Stimulated activated CD4-positive, alpha-beta T cell treated with anti-CD3 and anti-CD28 coated beads, Interleukin-15, amount 100 ng/mL, for 1 hour (primary cell): ENCODE measurements around the gene PHF8.

Source experiments
- DNase-seq, 2 donors: peaks; one replicate each; pipeline ENCODE4 v3.0.0-alpha.2; 2020; ENCODE audit warnings: low read depth in 1 of 2, low spot score in 1 of 2

PHF8 gene

DNA sequence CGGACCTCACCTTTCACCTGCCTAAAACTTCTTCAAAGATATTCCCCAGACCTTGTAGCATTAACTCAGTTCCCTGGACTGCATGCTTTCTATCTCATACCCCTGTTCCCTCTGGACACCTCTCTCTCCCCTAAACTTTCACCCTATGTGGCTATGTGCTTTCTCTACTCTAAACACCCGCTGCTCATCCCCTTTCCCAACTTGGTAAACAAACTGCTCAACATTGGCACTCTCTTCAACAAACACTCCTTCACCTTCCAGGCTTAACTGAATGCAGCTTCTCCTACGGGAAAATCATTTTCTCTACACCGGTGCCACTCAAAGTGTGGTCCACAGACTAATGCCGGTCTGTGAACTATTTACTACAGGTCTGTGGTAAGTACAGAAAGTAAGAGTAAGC is 19.9 kb downstream of the PHF8 start:
- DNase-seq = no peak

DNA sequence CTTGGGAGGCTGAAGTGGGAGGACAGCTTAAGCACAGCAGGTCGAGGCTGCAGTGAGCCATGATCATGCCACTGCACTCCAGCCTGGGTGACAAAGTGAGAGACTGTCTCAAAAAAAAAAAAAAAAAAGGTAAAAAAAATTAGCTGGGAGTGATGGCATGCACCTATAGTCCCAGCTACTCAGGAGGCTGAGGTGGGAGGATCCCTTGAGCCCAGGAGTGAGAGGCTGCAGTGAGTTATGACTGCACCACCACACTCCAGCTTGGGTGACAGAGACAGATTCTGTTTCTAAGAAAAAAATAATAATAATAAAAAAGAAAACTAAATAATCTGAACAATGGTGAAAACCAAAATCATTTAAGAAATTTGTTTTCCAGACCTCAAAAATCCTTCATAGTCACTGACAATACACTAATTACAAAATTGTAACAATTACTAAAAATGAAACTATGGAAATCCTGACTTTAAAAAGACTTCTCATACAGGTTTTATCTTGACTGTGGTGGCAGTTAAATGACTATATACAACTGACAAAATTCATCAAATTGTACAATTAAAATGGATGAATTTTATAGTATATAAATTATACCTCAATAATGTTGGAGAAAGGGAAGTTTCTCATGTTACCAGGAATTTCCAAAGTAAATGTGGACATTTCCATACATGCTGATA is 31.3 kb downstream of the PHF8 start:
- no peak for DNase-seq

DNA sequence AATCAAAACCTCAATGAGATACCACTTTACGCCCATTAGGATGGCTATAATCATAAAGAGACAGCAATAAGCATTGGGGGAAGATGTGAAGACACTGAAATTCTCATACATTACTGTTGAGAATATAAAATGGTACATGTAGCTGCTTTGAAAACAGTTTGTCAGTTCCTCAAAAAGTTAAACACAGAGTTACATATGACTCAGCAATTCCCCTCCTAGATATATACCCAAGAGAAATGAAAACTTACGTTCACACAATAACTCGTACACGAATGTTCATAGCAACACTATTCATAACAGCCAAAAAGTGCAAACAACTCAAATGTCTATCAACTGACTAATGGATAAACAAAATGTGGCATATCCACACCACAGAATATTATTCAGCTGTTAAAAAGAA is 36.6 kb downstream of the PHF8 start:
- no peak for DNase-seq

- DNase-seq = no peak
These were observed 46.5 kb downstream of the PHF8 start for GRCh38 chrX:53997724-53998123.

DNA sequence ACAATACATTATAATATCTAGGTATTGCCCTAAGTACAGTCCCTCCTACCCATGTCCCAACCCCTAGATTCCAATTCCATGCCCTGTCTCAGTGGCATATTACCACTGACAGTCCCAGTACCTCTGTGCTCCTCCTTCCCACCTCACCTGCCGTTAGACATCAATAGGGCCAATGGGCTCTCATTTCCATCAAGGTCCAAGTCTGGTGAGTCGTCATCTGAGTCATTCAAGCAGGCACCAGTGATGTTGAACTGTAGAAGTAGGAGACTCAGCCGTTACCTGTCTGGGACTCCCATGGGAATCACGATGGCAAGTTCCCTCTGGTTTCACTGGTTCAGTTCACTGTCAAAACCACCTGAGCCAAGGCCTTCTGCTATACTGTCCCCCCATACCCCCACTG is 51.7 kb downstream of the PHF8 start:
- DNase-seq = no peak

DNA sequence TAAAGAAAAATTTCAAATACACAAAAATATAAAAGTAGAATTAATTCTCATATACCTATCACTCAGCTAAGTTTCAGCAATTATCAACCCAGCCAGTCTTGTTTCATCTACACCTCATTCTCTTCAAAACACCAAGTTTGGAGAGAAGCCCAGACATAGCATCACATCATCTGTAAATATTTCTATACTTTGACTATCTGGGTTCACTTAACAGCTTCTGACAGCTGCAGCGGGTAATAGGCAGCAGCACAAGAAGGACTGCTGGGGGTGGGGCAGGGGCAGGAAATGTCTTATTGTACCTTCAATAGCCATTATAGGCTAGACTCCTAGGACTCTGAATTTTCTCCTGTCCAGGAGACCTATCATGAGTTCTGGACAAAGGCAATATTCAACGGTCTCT is 54.1 kb downstream of the PHF8 start:
- no peak for DNase-seq

DNA sequence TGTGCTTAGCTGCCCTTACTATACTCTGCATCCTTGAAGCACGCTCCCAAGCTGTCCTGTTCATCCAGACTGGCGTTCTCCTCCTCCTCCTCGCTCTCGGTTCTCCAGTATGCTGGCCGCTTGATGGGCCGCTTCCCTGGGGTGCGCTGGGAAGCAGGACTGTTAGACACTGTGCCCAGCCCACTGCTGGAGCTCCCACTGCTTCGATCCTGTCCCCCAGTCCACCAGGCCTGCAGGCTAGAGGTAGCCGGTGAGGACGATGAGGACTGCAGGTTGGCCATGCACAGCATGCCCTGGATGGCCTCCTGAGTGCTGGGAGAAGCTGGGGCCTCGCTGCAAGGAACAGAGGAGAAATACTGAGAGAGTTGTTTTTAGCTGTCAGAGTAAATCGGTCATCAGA is 59.4 kb downstream of the PHF8 start:
- no peak for DNase-seq

DNA sequence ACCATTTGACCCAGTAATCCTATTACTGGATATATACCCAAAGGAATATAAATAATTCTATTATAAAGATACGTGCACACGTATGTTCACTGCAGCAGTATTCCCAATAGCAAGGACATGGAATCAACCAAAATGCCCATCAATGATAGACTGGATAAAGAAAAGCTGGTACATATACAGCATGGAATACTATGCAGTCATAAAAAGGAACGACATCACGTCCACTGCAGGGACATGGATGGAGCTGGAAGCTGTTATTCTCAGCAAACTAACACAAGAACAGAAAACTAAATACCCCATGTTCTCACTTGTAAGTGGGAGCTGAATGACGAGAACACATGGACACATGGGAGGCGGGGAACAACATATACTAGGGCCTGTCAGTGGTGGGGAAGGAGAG is 69.7 kb downstream of the PHF8 start:
- no peak for DNase-seq

DNA sequence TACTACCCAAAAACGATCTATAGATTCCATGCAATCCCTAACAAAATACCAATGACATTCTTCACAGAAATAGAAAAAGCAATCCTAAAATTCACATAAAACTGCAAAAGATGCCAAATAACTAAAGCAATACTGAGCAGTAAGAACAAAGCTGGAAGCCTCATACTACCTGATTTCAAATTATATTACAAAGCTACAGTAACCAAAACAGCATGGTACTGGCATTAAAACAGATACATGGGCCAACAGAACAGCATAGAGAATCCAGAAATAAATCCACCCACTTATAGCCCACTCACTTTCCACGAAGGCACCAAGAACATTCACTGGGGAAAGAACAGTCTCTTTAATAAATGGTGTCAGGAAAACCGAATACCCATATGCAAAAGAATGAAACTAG is 74.7 kb downstream of the PHF8 start:
- DNase-seq = no peak

- no peak for DNase-seq
These were observed 94.0 kb downstream of the PHF8 start for GRCh38 chrX:53950130-53950733.

DNA sequence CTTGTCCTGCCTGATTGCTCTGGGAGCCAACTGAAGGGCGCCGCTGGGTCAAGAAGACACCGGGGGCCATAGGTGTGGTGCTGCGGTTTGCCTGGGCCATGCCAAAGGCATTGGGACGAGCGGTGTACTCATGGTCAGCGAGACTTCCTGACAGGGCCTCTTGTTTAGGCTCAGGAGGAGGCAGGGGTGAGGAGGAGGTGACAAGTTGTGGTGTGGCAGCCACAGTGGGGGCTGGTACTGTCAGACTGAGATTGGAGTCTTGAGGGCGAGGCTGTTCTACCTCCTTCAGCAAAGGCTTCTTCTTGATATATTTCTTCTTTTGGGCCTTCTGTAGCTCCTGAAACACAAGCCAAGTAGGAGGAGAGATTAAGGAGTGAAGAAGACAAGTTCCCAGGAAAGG is 104.1 kb downstream of the PHF8 start:
- DNase-seq = no peak

GRCh38 chrX:53939127-53939526 is 105.1 kb downstream of the PHF8 start:
- DNase-seq = no peak

GRCh38 chrX:53930515-53931380 is 113.5 kb downstream of the PHF8 start:
- no peak for DNase-seq

DNA sequence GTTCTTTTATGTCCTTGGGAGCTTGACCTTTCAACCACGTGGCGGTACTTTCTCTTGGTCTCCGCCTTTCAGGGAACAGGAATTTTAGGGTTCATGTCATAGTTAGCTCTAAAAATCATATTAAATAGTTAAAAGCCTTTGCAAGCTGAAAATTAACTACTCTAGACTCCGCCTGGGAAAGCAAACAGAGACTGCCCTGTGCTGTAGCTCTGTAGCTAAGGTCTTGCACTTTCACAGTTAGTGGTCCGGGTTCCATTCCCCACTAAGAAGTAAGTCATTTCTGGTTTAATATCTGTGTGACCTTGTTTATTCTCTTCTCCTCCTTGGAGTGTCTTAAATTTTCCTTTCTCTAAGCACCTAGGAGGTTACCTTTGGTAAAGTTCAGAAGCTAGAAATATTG is 118.2 kb downstream of the PHF8 start:
- no peak for DNase-seq

DNA sequence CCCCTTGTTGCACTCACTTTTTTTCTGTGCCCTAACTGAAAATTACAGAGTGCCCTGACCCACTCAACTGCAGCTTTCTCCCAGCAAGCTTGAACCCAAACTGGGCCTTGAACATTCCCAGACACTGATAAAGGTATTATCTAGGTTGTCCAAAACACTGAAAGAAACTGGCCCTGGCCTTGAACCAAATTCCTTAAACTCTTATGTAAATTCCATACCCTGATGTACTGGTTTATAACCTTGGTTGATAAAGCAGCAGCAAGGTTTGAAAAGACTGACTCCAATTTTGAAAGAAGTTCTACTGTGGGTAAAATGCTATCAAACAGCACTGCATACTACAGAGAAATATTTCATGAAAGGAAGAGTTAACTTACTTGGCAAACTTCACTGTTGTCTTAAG is 125.6 kb downstream of the PHF8 start:
- no peak for DNase-seq

GRCh38 chrX:53900623-53901022 is 143.7 kb downstream of the PHF8 start:
- no peak for DNase-seq

DNA sequence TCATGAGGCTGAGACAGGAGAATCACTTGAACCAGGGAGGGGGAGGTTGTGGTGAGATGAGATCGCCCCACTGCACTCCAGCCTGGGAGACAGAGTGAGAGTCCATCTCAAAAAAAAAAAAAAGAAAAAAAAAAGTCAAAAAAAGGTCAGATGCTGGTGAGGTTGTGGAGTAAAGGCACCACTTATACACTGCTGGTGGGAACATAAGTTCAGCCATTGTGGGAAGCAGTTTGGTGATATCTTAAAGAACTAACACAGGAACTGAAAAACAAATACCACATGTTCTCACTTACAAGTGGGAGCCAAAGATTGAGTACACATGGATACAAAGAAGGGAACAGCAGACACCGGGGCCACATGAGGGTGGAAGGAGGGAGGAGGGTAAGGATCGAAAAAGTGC is 149.0 kb downstream of the PHF8 start:
- DNase-seq = no peak
